Measurements from ENCODE around the gene CERS6. TPM values are rescaled to one million over a fixed set of nuclear protein-coding genes. Genes with fewer than 3 reads are reported as not detected.

The CERS6 gene
- total RNA-seq, 1 donor from 2014 or later = 27.7 TPM

DNA sequence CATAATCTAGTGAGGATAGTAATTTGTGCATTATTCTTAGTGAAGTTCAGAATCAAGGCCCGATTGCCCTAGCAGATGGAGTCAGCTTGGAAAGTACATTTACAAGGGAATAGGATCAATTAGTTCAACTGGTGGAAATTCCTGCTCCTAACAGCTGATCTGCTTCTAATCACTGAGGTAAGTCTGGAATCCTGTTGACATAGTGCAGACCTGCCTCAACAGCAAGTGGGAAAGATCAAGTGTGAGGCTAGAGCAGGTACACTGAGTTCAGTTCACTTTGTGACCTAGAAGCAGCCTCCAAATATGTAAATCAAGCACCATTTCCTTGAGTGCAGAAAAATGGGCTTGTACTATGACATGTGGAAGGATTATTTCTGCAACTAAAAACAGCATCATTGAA, 235.1 kb downstream of the CERS6 start:
- TF ChIP-seq, protein P1, sequence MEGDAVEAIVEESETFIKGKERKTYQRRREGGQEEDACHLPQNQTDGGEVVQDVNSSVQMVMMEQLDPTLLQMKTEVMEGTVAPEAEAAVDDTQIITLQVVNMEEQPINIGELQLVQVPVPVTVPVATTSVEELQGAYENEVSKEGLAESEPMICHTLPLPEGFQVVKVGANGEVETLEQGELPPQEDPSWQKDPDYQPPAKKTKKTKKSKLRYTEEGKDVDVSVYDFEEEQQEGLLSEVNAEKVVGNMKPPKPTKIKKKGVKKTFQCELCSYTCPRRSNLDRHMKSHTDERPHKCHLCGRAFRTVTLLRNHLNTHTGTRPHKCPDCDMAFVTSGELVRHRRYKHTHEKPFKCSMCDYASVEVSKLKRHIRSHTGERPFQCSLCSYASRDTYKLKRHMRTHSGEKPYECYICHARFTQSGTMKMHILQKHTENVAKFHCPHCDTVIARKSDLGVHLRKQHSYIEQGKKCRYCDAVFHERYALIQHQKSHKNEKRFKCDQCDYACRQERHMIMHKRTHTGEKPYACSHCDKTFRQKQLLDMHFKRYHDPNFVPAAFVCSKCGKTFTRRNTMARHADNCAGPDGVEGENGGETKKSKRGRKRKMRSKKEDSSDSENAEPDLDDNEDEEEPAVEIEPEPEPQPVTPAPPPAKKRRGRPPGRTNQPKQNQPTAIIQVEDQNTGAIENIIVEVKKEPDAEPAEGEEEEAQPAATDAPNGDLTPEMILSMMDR (IDR thresholded peaks at IDR 0.05) = no peak
- TF ChIP-seq POLR2AphosphoS5 (IDR thresholded peaks at IDR 0.05; ENCODE audit: insufficient read depth in 1 of 2, low read depth in 1 of 2) (no peak), POLR2A (IDR thresholded peaks at IDR 0.05) (no peak)
- Histone ChIP-seq H3K4me3 (no peak overlapping the region), H3K36me3 (peaks cover 0 to 10% of the 10 kb centered on the region in 2 donors), H3K4me1 (no peaks in the 10 kb centered on the region), H3K9me3 (no peaks in the 10 kb centered on the region), H3K27me3 (no peaks in the 10 kb centered on the region), H3K27ac (no peak overlapping the region)
- intact Hi-C loops (cut with DNase I) = loop anchor here (10.0 kb wide), 1 partner anchor 346 kb away; no protein-coding TSS in a partner anchor
- DNase-seq (ENCODE audit: extremely low spot score in 2 of 2) = no peak

DNA sequence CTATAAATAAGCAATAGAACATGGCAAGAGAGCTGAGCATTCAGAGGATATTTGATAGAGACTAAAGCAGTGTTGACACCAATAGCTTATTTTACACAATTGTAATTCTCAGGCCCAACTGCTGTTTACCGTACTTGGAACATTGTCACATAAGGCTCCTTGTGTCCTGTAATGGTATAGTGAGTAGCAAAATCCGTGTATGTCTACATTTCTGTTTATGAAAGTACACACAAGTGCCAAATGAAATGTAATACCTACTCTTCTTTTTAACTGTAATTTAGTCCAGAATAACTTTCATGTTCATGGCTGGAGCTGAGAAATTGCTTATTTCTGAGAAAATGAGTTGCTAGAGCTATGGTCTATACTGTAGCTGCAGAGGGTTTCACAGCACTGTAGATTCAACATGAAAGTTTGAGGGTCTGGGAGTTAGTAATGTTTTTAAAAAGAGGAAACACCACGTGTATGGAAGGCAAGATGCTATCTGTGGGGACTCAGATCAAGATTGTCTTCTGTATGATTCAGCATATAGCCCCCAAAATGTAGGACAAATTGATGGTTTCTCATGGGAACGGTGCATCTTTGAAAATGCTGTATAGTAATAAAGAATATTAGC, 236.2 kb downstream of the CERS6 start:
- intact Hi-C loops (cut with DNase I) = loop anchor here (10.0 kb wide), 1 partner anchor 347 kb away; no protein-coding TSS in a partner anchor
- no peak overlapping the region for H3K4me3 ChIP-seq
- no peak overlapping the region for H3K27ac ChIP-seq
- TF ChIP-seq, protein P1 (IDR thresholded peaks at IDR 0.05) = no peak
- no peak for TF ChIP-seq POLR2A (IDR thresholded peaks at IDR 0.05)
- no peak for TF ChIP-seq POLR2AphosphoS5 (IDR thresholded peaks at IDR 0.05; ENCODE audit: insufficient read depth in 1 of 2, low read depth in 1 of 2)
- H3K9me3 ChIP-seq = no peaks in the 10 kb centered on the region
- H3K36me3 ChIP-seq = peaks cover 0 to 10% of the 10 kb centered on the region in 2 donors
- DNase-seq (ENCODE audit: extremely low spot score in 2 of 2) = no peak
- H3K27me3 ChIP-seq = no peaks in the 10 kb centered on the region
- no peaks in the 10 kb centered on the region for H3K4me1 ChIP-seq

DNA sequence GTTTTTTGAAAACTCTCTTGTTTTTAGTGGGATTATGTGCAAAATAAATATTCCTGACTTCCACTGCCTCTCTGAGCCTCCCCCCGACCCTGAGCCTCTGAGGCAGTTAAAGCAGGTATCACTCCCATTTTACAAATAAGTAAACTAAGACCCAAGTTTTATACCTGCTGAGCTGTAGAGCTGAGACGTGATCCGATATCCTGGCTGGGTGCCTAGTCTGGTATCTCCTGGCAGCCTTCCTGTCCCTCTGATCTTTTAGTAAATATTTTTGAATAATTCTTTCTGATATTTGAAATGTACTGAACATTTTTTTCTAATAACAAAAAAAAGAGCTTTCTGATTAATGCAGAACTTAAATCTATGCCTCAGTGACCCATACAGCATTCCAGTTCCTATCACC, 238.1 kb downstream of the CERS6 start:
- no peak for DNase-seq (ENCODE audit: extremely low spot score in 2 of 2)
- Histone ChIP-seq H3K4me1 (peaks cover under 1% of the 10 kb centered on the region), H3K4me3 (no peak overlapping the region), H3K27me3 (no peaks in the 10 kb centered on the region), H3K9me3 (no peaks in the 10 kb centered on the region), H3K36me3 (peaks cover 0 to 10% of the 10 kb centered on the region in 2 donors), H3K27ac (no peak overlapping the region)
- intact Hi-C loops (cut with DNase I) = loop anchor here (10.0 kb wide), 1 partner anchor 349 kb away; no protein-coding TSS in a partner anchor
- TF ChIP-seq, protein P1 (IDR thresholded peaks at IDR 0.05) = no peak
- TF ChIP-seq POLR2AphosphoS5 (IDR thresholded peaks at IDR 0.05; ENCODE audit: insufficient read depth in 1 of 2, low read depth in 1 of 2) (no peak), POLR2A (IDR thresholded peaks at IDR 0.05) (no peak)

DNA sequence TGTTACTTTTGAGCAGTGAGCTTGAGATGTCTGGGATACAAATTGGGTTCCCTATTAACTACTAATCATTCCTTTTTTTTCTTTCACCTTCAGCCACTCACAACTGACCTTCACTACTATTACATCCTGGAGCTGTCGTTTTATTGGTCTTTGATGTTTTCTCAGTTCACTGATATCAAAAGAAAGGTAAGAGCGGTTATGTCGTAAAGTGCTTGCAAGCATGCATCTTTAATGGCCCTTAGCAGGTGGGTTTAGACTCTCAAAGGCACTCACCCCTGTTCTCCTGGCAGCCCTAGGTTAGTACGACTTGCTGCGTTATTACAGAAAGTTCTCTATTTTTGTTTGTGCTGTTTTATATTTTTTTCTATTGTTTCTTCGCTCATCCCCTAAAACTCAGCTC, 238.8 kb downstream of the CERS6 start:
- Histone ChIP-seq H3K4me3 (no peak overlapping the region), H3K27me3 (no peaks in the 10 kb centered on the region), H3K9me3 (no peaks in the 10 kb centered on the region), H3K36me3 (peaks cover 0 to 10% of the 10 kb centered on the region in 2 donors), H3K4me1 (peaks cover 6% of the 10 kb centered on the region), H3K27ac (no peak overlapping the region)
- TF ChIP-seq, protein P1 (IDR thresholded peaks at IDR 0.05) = no peak
- TF ChIP-seq POLR2AphosphoS5 (IDR thresholded peaks at IDR 0.05; ENCODE audit: insufficient read depth in 1 of 2, low read depth in 1 of 2) (no peak), POLR2A (IDR thresholded peaks at IDR 0.05) (no peak)
- intact Hi-C loops (cut with DNase I) = loop anchor here (10.0 kb wide), 1 partner anchor 350 kb away; no protein-coding TSS in a partner anchor
- DNase-seq (ENCODE audit: extremely low spot score in 2 of 2) = no peak

DNA sequence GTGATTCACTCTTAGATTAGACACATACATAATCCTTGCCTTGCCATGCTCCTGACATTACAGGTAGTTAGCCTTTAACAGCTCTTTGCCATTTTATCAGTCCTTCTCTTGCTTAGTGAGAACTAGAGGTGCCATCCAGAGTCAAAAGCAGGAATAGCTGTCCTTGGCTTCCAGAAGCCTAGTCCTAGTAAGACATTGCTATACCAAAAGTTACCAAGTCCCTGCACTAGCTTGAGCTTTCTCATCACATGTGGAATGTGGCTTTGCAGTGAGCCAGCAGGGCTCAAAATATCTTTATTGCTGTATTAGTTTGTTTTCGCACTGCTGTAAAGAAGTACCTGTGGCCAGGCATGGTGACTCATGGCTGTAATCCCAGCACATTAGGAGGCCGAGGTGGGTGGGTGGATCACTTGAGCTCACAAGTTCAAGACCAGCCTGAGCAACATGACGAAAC, 241.6 kb downstream of the CERS6 start:
- Histone ChIP-seq H3K9me3 (no peaks in the 10 kb centered on the region), H3K4me1 (peaks cover 9% of the 10 kb centered on the region), H3K4me3 (no peak overlapping the region), H3K27ac (no peak overlapping the region), H3K27me3 (no peaks in the 10 kb centered on the region), H3K36me3 (peaks cover 0 to 10% of the 10 kb centered on the region in 2 donors)
- intact Hi-C loops (cut with DNase I) = loop anchor here (10.0 kb wide), 1 partner anchor 353 kb away; no protein-coding TSS in a partner anchor
- no peak for DNase-seq (ENCODE audit: extremely low spot score in 2 of 2)
- no peak for TF ChIP-seq POLR2AphosphoS5 (IDR thresholded peaks at IDR 0.05; ENCODE audit: insufficient read depth in 1 of 2, low read depth in 1 of 2)
- TF ChIP-seq, protein P1 (IDR thresholded peaks at IDR 0.05) = no peak
- no peak for TF ChIP-seq POLR2A (IDR thresholded peaks at IDR 0.05)
